Nephron (organoid): ENCODE results near the gene KCNJ15.
A peak's percentile ranks its signal among the peaks of the same experiment; 100 is the strongest.

Experiments
- H3K27ac Mint-ChIP-seq, 3 experiments: 2 replicates each; pipeline ENCODE4 v1.8.0; 2020; ENCODE audit warnings: mixed read lengths in 3 of 3, mild to moderate bottlenecking in 2 of 3, moderate library complexity in 1 of 3
- H3K27me3 Mint-ChIP-seq: 2 replicates; pipeline ENCODE4 v1.8.0; 2021; ENCODE audit warnings: low read depth, mild to moderate bottlenecking, moderate library complexity, mixed read lengths
- H3K36me3 Mint-ChIP-seq: 2 replicates; pipeline ENCODE4 v1.8.0; 2020; ENCODE audit warnings: low read depth, mixed read lengths
- H3K4me1 Mint-ChIP-seq: 2 replicates; pipeline ENCODE4 v1.8.0; 2020; ENCODE audit warnings: mixed read lengths
- H3K4me3 Mint-ChIP-seq, 3 experiments: 2 replicates each; pipeline ENCODE4 v1.8.0; 2020; ENCODE audit warnings: mild to moderate bottlenecking in 3 of 3, mixed read lengths in 3 of 3, moderate library complexity in 2 of 3
- H3K9me3 Mint-ChIP-seq: 2 replicates; pipeline ENCODE4 v1.8.0; 2020; ENCODE audit warnings: mixed read lengths
- CTCF ChIP-seq, 3 experiments: fragments of 200-600 bp; sonication (generic); IDR thresholded peaks; one replicate each; pipeline ENCODE4 v1.5.0; 2021; ENCODE audit warnings: antibody characterized with exemption in 3 of 3; ENCODE audit not compliant: unreplicated experiment in 3 of 3

Gene KCNJ15

GRCh38 chr21:38326899-38327298, 70.1 kb downstream of the KCNJ15 start:
- Mint-ChIP-seq H3K27ac (peak overlapping the region; percentile 90 to 98 (median 95)), H3K4me3 (no peak overlapping the region)
- TF ChIP-seq CTCF (IDR thresholded peaks at IDR 0.05; ENCODE audit: unreplicated experiment in 3 of 3): no peak

DNA sequence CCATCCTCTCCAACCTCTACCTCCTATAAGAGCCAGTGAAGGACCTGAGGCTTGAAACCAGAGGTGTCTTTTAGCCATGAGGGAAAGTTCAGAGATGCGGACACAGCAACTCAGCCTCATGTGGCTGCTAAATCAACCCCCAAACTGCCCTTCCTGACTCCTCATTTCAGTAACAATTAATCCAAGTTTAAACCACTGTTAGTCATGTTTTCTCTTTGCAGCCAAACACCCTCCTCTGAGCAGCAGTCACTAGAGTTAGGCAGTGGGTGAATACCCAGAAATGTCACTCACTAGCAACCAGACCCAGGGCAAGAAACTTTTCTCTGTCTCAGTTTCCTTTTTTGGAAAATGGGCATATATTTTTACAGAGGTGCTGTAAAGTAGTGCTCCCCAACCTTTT, 71.2 kb downstream of the KCNJ15 start:
- Mint-ChIP-seq H3K27ac (peak overlapping the region; percentile 35 to 91 (median 75)), H3K4me3 (no peak overlapping the region), H3K36me3 (no peaks in the 10 kb centered on the region), H3K27me3 (peaks cover 9% of the 10 kb centered on the region), H3K9me3 (no peaks in the 10 kb centered on the region), H3K4me1 (peaks cover 44% of the 10 kb centered on the region)
- TF ChIP-seq CTCF (IDR thresholded peaks at IDR 0.05; ENCODE audit: unreplicated experiment in 3 of 3): no peak

More at GRCh38 chr21:38326899-38327298, 70.1 kb downstream of the KCNJ15 start:
- peaks cover 6% of the 10 kb centered on the region for H3K27me3 Mint-ChIP-seq
- H3K4me1 Mint-ChIP-seq: peaks cover 50% of the 10 kb centered on the region
- H3K36me3 Mint-ChIP-seq: no peaks in the 10 kb centered on the region
- no peaks in the 10 kb centered on the region for H3K9me3 Mint-ChIP-seq

DNA sequence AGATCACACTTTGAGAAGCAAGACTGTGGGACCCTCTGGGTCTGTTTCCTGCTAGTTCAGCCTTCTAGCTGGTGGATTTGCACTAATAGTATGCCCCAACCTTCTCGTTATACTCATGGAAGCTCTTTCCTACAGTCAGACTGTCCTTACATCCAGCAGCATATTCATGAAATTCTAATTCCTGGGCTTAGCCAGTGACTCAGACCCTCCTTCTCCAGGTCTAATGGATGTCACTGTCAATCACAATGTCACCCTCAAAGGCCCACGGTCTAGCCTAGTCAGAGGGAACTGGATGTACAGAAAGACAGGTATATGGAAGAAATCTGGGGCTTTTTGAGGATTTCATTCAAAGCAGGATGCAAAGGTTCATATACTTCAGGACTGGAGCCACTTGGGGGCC, 72.4 kb downstream of the KCNJ15 start:
- H3K27me3 Mint-ChIP-seq: peaks cover 9% of the 10 kb centered on the region
- H3K4me1 Mint-ChIP-seq: peaks cover 40% of the 10 kb centered on the region
- TF ChIP-seq CTCF (IDR thresholded peaks at IDR 0.05; ENCODE audit: unreplicated experiment in 3 of 3): no peak
- H3K9me3 Mint-ChIP-seq: no peaks in the 10 kb centered on the region
- H3K36me3 Mint-ChIP-seq: no peaks in the 10 kb centered on the region
- peak overlapping the region; percentile 35 to 91 (median 71) for H3K27ac Mint-ChIP-seq
- no peak overlapping the region for H3K4me3 Mint-ChIP-seq

GRCh38 chr21:38330666-38331065, 73.9 kb downstream of the KCNJ15 start:
- Mint-ChIP-seq H3K9me3 (no peaks in the 10 kb centered on the region), H3K4me3 (no peak overlapping the region), H3K4me1 (peaks cover 25% of the 10 kb centered on the region), H3K36me3 (no peaks in the 10 kb centered on the region), H3K27ac (no peak overlapping the region), H3K27me3 (peaks cover 9% of the 10 kb centered on the region)
- TF ChIP-seq CTCF (IDR thresholded peaks at IDR 0.05; ENCODE audit: unreplicated experiment in 3 of 3): no peak

DNA sequence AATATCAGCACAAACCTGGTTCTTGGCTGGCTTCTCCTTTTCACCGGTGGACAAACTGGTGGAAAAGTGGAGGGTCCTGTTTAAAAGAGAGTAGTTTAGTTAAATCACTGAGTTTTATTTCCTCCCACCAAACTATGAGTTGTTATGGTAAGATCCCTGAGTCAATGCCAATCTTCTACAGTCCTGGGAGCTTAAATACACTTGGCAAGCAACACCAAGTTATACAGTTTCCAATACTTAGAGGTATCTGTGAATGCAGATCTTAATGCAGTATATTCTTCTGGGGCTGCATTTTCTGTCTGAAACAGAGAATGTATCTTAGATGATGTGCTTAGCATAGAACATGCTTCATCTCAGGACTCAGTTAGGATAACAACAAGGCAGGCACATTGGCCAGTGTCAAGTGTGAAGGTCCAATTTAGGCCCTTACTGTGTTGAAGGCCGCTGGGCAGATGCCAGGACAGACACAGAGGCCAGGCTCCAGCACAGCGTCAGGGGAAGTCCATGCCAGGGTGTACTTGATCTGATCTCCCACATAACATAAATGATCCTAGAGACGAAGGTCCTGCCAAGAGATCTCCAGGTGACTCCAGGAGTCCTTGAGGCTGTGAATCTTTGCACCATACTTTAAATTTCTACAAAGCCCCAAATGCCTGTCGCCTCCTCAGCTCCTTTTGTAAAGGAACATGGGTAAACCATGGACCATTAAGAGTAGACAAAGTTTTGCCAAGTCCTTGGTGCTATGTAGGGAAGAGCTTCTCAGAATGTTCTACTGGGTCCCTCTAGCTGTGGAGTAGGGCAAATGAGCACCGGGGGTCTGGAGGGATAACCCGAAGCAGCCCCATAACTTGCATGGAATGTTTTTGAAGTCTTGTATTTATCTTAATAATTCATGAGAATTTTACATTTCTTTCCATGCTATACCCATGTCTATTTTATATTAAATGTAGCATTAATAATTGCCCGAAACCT, 76.8 kb downstream of the KCNJ15 start:
- Mint-ChIP-seq H3K27ac (peak overlapping the region in 2 of 3 experiments; percentile 13 to 83), H3K4me3 (no peak overlapping the region), H3K36me3 (no peaks in the 10 kb centered on the region), H3K9me3 (no peaks in the 10 kb centered on the region), H3K27me3 (peaks cover 14% of the 10 kb centered on the region), H3K4me1 (peaks cover 10% of the 10 kb centered on the region)
- TF ChIP-seq CTCF (IDR thresholded peaks at IDR 0.05; ENCODE audit: unreplicated experiment in 3 of 3): peak in 1 of 3 experiments; percentile 14
